SIG-M5 (cell line): ENCODE measurements around the gene KRT78.
"Not testable (repeated sequence)": the region's sequence is repeated elsewhere in the genome, so short reads cannot be mapped to it uniquely, and the experiment has no call there.

ENCODE experiments used
- DNase-seq: peaks from one replicate; lab custom pipeline; 2025; lab: John Stamatoyannopoulos, UW

The KRT78 gene

GRCh38 chr12:52871291-52872039 lies 22.7 kb upstream of the KRT78 start:
- no peak for DNase-seq

GRCh38 chr12:52870361-52871290 lies 21.8 kb upstream of the KRT78 start:
- DNase-seq: no peak

GRCh38 chr12:52867642-52868041 lies 18.8 kb upstream of the KRT78 start:
- no peak for DNase-seq

GRCh38 chr12:52867152-52867551 lies 18.4 kb upstream of the KRT78 start:
- DNase-seq: no peak

- no peak for DNase-seq
These were observed 16.5 kb upstream of the KRT78 start for GRCh38 chr12:52865090-52865944.

- DNase-seq: no peak
These were observed 13.2 kb upstream of the KRT78 start for GRCh38 chr12:52862023-52862422.

- DNase-seq: no peak
These were observed 12.7 kb upstream of the KRT78 start for GRCh38 chr12:52861511-52861910.

GRCh38 chr12:52860102-52860823 lies 11.5 kb upstream of the KRT78 start:
- no peak for DNase-seq

GRCh38 chr12:52857500-52857899 lies 8.7 kb upstream of the KRT78 start:
- DNase-seq: no peak

GRCh38 chr12:52856787-52857186 lies 8.0 kb upstream of the KRT78 start:
- DNase-seq: no peak

- not testable (repeated sequence) for DNase-seq
These were observed 7.3 kb upstream of the KRT78 start for GRCh38 chr12:52856077-52856476.

GRCh38 chr12:52851787-52852186 lies 3.0 kb upstream of the KRT78 start:
- no peak for DNase-seq

GRCh38 chr12:52850681-52851080 lies 1.9 kb upstream of the KRT78 start:
- no peak for DNase-seq

- DNase-seq: no peak
These were observed 717 bp upstream of the KRT78 start for GRCh38 chr12:52849511-52849910.

- no peak for DNase-seq
These were observed 1.3 kb downstream of the KRT78 start for GRCh38 chr12:52847335-52848102.

GRCh38 chr12:52846356-52846970 lies 2.3 kb downstream of the KRT78 start:
- no peak for DNase-seq

GRCh38 chr12:52845946-52846345 lies 2.8 kb downstream of the KRT78 start:
- no peak for DNase-seq

GRCh38 chr12:52844386-52844785 lies 4.4 kb downstream of the KRT78 start:
- DNase-seq: no peak

GRCh38 chr12:52839436-52840105 lies 9.2 kb downstream of the KRT78 start:
- DNase-seq: no peak
